CD4-positive, alpha-beta T cell treated with Interleukin-15 for 4 hours (primary cell): Measurements from ENCODE around the gene MRC2.
A peak's percentile ranks its signal among the peaks of the same experiment; 100 is the strongest.

ENCODE experiments used
- DNase-seq: peaks from one replicate; pipeline ENCODE4 v3.0.0-alpha.2; 2020; ENCODE audit warnings: low spot score

MRC2 gene

GRCh38 chr17:62631936-62632924 lies 4.8 kb downstream of the MRC2 start:
- DNase-seq: no peak

- no peak for DNase-seq
These were observed 10.3 kb downstream of the MRC2 start for GRCh38 chr17:62637809-62638208.

- DNase-seq: no peak
These were observed 13.7 kb downstream of the MRC2 start for GRCh38 chr17:62641153-62641552.

GRCh38 chr17:62641951-62642350 lies 14.5 kb downstream of the MRC2 start:
- no peak for DNase-seq

- no peak for DNase-seq
These were observed 16.0 kb downstream of the MRC2 start for GRCh38 chr17:62643496-62643895.

GRCh38 chr17:62644487-62645173 lies 17.2 kb downstream of the MRC2 start:
- no peak for DNase-seq

- no peak for DNase-seq
These were observed 20.9 kb downstream of the MRC2 start for GRCh38 chr17:62648251-62648955.

- no peak for DNase-seq
These were observed 21.5 kb downstream of the MRC2 start for GRCh38 chr17:62648956-62649294.

- DNase-seq: no peak
These were observed 22.1 kb downstream of the MRC2 start for GRCh38 chr17:62649570-62649969.

- no peak for DNase-seq
These were observed 23.1 kb downstream of the MRC2 start for GRCh38 chr17:62650587-62650986.

GRCh38 chr17:62652251-62653001 lies 25.0 kb downstream of the MRC2 start:
- DNase-seq: peak; percentile 19

- DNase-seq: peak; percentile 78
These were observed 25.7 kb downstream of the MRC2 start for GRCh38 chr17:62653002-62653825.

- DNase-seq: no peak
These were observed 26.6 kb downstream of the MRC2 start for GRCh38 chr17:62653826-62654761.

GRCh38 chr17:62655656-62656055 lies 28.2 kb downstream of the MRC2 start:
- no peak for DNase-seq

GRCh38 chr17:62656446-62656845 lies 29.0 kb downstream of the MRC2 start:
- no peak for DNase-seq

- no peak for DNase-seq
These were observed 29.7 kb downstream of the MRC2 start for GRCh38 chr17:62657145-62657665.

GRCh38 chr17:62657690-62658089 lies 30.2 kb downstream of the MRC2 start:
- DNase-seq: no peak

GRCh38 chr17:62658136-62658920 lies 30.9 kb downstream of the MRC2 start:
- no peak for DNase-seq

GRCh38 chr17:62660629-62661118 lies 33.2 kb downstream of the MRC2 start:
- DNase-seq: no peak
